GM18517 (cell line): ENCODE measurements around the gene CDK6.

Source experiments
- ATAC-seq: cut with Tn5 transposase; IDR thresholded peaks from one replicate; pipeline ENCODE4 v1.9.1; 2021; ENCODE audit warnings: mild to moderate bottlenecking, moderate library complexity; ENCODE audit not compliant: unreplicated experiment

CDK6 gene

GRCh38 chr7:92685136-92686042 lies 151.0 kb downstream of the CDK6 start:
- ATAC-seq = no peak

GRCh38 chr7:92684274-92684673 lies 152.1 kb downstream of the CDK6 start:
- ATAC-seq = no peak

GRCh38 chr7:92682903-92683539 lies 153.4 kb downstream of the CDK6 start:
- ATAC-seq = no peak

GRCh38 chr7:92682330-92682729 lies 154.0 kb downstream of the CDK6 start:
- no peak for ATAC-seq

GRCh38 chr7:92681633-92682032 lies 154.7 kb downstream of the CDK6 start:
- ATAC-seq = no peak

- no peak for ATAC-seq
These were observed 155.9 kb downstream of the CDK6 start for GRCh38 chr7:92680442-92680841.

- no peak for ATAC-seq
These were observed 158.0 kb downstream of the CDK6 start for GRCh38 chr7:92678291-92678920.

GRCh38 chr7:92674379-92674778 lies 162.0 kb downstream of the CDK6 start:
- peak; percentile 81 for ATAC-seq

GRCh38 chr7:92671505-92672169 lies 164.7 kb downstream of the CDK6 start:
- ATAC-seq = no peak

- ATAC-seq = no peak
These were observed 166.0 kb downstream of the CDK6 start for GRCh38 chr7:92670204-92670851.

- no peak for ATAC-seq
These were observed 166.7 kb downstream of the CDK6 start for GRCh38 chr7:92669616-92670165.

GRCh38 chr7:92668564-92668963 lies 167.8 kb downstream of the CDK6 start:
- no peak for ATAC-seq

GRCh38 chr7:92667816-92668535 lies 168.4 kb downstream of the CDK6 start:
- ATAC-seq = no peak

GRCh38 chr7:92665926-92666325 lies 170.4 kb downstream of the CDK6 start:
- ATAC-seq = no peak

GRCh38 chr7:92661651-92662050 lies 174.7 kb downstream of the CDK6 start:
- ATAC-seq = no peak

GRCh38 chr7:92658671-92659070 lies 177.7 kb downstream of the CDK6 start:
- ATAC-seq = no peak

GRCh38 chr7:92657391-92657790 lies 179.0 kb downstream of the CDK6 start:
- ATAC-seq = no peak

GRCh38 chr7:92656121-92656520 lies 180.3 kb downstream of the CDK6 start:
- no peak for ATAC-seq

- ATAC-seq = no peak
These were observed 181.0 kb downstream of the CDK6 start for GRCh38 chr7:92655346-92655884.

GRCh38 chr7:92653136-92653535 lies 183.2 kb downstream of the CDK6 start:
- ATAC-seq = no peak
